Naive B cell (primary cell): Measurements from ENCODE around the gene FADS1. TPM values are rescaled to one million over a fixed set of nuclear protein-coding genes. Genes with fewer than 3 reads are reported as not detected.
A peak's percentile ranks its signal among the peaks of the same experiment; 100 is the strongest.

Experiments
- ATAC-seq, 2 donors: fragments of 150-1000 bp; cut with Tn5 transposase; 2 replicates each; pipeline ENCODE4 v1.10.0; 2021; ENCODE audit warnings: low read depth in 2 of 2, mild to moderate bottlenecking in 2 of 2, moderate library complexity in 2 of 2
- DNase-seq: peaks from one replicate; pipeline ENCODE4 v3.0.0; 2022
- H3K27ac Mint-ChIP-seq, 6 donors: one replicate each; pipeline ENCODE4 v1.8.0; 2020 to 2022; ENCODE audit warnings: mild to moderate bottlenecking in 6 of 6, mixed read lengths in 6 of 6, moderate library complexity in 5 of 6, inconsistent platforms in 2 of 6
- H3K27me3 Mint-ChIP-seq, 3 donors: one replicate each; pipeline ENCODE4 v1.8.0; 2021 to 2022; ENCODE audit warnings: mixed read lengths in 3 of 3, mild to moderate bottlenecking in 1 of 3
- H3K36me3 Mint-ChIP-seq, 2 donors: one replicate each; pipeline ENCODE4 v1.8.0; 2020 to 2022; ENCODE audit warnings: mixed read lengths in 2 of 2, inconsistent platforms in 1 of 2, mild to moderate bottlenecking in 1 of 2
- H3K4me1 Mint-ChIP-seq, 3 donors: one replicate each; pipeline ENCODE4 v1.8.0; 2020 to 2022; ENCODE audit warnings: mixed read lengths in 3 of 3, inconsistent platforms in 1 of 3, mild to moderate bottlenecking in 1 of 3, moderate library complexity in 1 of 3
- H3K4me3 Mint-ChIP-seq, 8 donors: one replicate each; pipeline ENCODE4 v1.8.0; 2020 to 2022; ENCODE audit warnings: mild to moderate bottlenecking in 8 of 8, mixed read lengths in 8 of 8, moderate library complexity in 8 of 8, inconsistent platforms in 2 of 8
- H3K9me3 Mint-ChIP-seq, 7 donors: one replicate each; pipeline ENCODE4 v1.8.0; 2020 to 2022; ENCODE audit warnings: mixed read lengths in 7 of 7, mild to moderate bottlenecking in 5 of 7, inconsistent platforms in 2 of 7, moderate library complexity in 1 of 7
- polyA plus RNA-seq, 6 donors: library from polyadenylated mRNA; unstranded; fragments of 300-500 nt; fragmentation: Illumina TruSeq; gene quantifications; one replicate each; pipeline ENCODE4 v1.2.3, GENCODE V29; 2021; ENCODE audit warnings: low read depth in 6 of 6

Gene FADS1
- 10 to 100 TPM in 1 of 6 donors, 1 to 10 TPM in 3, under 1 TPM in 1, not detected in 1; 0.79 to 14.0 (median 1.6) TPM for polyA plus RNA-seq

DNA sequence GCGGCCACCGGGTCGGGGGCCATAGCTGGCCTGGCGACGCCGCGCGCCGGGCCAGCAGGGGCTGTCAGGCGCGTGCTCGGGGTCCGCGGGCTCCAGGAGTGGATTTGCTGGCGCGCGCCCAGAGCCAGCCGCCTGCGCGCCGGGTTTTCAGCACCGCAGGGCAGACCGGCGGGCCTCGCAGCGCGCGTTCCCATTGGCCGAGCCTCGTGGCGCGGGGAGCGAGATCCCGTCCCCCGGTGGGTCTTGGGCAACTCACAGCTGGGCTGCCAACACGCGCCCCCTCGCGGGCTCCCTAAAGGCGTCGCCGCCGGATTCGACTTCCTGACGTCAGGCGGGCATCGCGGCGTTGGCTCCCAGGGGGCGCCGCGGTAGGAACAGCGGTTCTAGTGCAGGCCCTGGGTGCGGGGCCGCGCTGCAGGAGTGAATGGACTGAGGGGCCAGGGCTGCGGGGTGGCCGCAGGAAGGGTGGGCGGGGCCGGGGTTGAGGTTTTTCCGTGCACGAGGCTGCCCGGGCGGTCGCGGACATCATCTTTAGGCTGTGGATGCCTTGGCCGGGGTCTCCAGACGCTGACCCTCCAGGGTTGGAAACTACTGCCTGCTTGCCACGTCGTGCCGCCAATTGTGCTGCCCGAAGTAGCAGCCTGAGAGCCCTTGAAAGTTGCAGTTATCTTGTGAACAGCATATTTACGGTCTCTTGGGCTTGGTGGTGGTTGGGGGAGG is at the start of gene FADS1:
Gene FADS1, minus strand, starts transcription at position 268 of the 720 bp plus-strand sequence. Its CDS starts 74 bp downstream, at position 194.
- peak; percentile 66 to 67 for ATAC-seq
- Mint-ChIP-seq H3K27me3 (peaks cover 0 to 4% (median 0%) of the 10 kb centered on the region in 3 donors), H3K27ac (peak within 1 kb of the TSS; percentile 27 to 95 (median 94)), H3K9me3 (peaks cover 0 to 1% (median 0%) of the 10 kb centered on the region in 7 donors), H3K36me3 (no peaks in the 10 kb centered on the region), H3K4me3 (peak within 1 kb of the TSS; percentile 81 to 97 (median 93)), H3K4me1 (peaks cover 9 to 23% (median 20%) of the 10 kb centered on the region in 3 donors)
- DNase-seq, result peak; percentile 72

DNA sequence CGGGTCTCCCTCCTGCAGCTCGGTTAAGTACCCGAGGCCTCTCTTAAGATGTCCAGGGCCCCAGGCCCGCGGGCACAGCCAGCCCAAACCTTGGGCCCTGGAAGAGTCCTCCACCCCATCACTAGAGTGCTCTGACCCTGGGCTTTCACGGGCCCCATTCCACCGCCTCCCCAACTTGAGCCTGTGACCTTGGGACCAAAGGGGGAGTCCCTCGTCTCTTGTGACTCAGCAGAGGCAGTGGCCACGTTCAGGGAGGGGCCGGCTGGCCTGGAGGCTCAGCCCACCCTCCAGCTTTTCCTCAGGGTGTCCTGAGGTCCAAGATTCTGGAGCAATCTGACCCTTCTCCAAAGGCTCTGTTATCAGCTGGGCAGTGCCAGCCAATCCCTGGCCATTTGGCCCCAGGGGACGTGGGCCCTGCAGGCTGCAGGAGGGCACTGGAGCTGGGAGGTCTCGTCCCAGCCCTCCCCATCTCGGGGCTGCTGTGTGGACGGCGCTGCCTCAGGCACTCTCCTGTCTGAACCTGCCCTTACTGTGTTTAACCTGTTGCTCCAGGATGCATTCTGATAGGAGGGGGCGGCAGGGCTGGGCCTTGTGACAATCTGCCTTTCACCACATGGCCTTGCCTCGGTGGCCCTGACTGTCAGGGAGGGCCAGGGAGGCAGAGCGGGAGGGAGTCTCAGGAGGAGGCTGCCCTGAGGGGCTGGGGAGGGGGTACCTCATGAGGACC is 49.6 kb upstream of the FADS1 start:
- DNase-seq, result no peak
- H3K27me3 Mint-ChIP-seq, result no peaks in the 10 kb centered on the region
- H3K4me3 Mint-ChIP-seq, result no peak overlapping the region
- no peaks in the 10 kb centered on the region for H3K36me3 Mint-ChIP-seq
- peaks cover 6 to 8% (median 7%) of the 10 kb centered on the region in 3 donors for H3K4me1 Mint-ChIP-seq
- no peak for ATAC-seq
- H3K27ac Mint-ChIP-seq, result peak overlapping the region in 1 of 6 donors; percentile 97
- no peaks in the 10 kb centered on the region for H3K9me3 Mint-ChIP-seq

GRCh38 chr11:61864814-61865775 is 48.3 kb upstream of the FADS1 start:
- Mint-ChIP-seq H3K36me3 (no peaks in the 10 kb centered on the region), H3K27ac (peak overlapping the region in 2 of 6 donors; percentile 76 to 81), H3K4me1 (no peaks in the 10 kb centered on the region), H3K9me3 (no peaks in the 10 kb centered on the region), H3K27me3 (no peaks in the 10 kb centered on the region), H3K4me3 (no peak overlapping the region)
- DNase-seq (no peak), ATAC-seq (no peak)

GRCh38 chr11:61863548-61864081 is 46.8 kb upstream of the FADS1 start:
- Mint-ChIP-seq H3K4me3 (no peak overlapping the region), H3K36me3 (no peaks in the 10 kb centered on the region), H3K27me3 (no peaks in the 10 kb centered on the region), H3K27ac (no peak overlapping the region), H3K9me3 (no peaks in the 10 kb centered on the region), H3K4me1 (no peaks in the 10 kb centered on the region)
- ATAC-seq (no peak), DNase-seq (no peak)

DNA sequence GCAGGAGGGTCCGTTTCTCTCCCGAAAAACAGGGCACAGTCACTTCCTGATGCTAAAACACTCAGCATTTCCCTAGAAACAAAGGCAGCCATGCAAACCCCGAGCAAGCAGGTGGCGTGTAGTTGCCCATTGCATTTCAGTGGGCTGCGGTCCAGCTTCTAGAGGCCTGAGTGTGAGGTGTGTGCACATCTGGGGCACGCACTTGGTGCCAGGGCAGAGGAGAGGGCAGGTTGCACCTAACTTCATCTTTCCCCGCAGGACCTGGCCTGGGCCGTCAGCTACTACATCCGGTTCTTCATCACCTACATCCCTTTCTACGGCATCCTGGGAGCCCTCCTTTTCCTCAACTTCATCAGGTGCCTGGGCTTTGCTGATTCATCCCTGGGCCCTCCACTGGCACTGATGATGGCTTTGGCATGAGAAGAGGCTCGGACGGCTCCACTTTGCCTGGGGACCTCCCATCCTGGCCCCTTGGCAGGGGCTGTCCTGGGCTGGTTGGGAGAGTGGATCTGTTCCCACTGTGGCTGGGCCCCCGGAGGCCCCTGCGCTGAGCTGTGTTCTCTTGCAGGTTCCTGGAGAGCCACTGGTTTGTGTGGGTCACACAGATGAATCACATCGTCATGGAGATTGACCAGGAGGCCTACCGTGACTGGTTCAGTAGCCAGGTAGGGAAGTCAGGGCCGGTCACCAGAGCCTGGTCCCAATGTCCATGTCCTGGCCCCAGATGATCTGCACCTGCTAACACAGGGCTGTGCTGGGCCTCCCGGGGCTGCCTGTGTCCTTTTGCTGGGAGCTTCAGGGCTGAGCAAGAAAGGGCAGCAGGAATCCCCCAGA is 46.1 kb upstream of the FADS1 start:
- no peaks in the 10 kb centered on the region for H3K9me3 Mint-ChIP-seq
- DNase-seq (no peak), ATAC-seq (no peak)
- H3K36me3 Mint-ChIP-seq, result no peaks in the 10 kb centered on the region
- H3K4me1 Mint-ChIP-seq, result no peaks in the 10 kb centered on the region
- H3K27ac Mint-ChIP-seq, result peak overlapping the region in 1 of 6 donors; percentile 12
- no peak overlapping the region for H3K4me3 Mint-ChIP-seq
- no peaks in the 10 kb centered on the region for H3K27me3 Mint-ChIP-seq

DNA sequence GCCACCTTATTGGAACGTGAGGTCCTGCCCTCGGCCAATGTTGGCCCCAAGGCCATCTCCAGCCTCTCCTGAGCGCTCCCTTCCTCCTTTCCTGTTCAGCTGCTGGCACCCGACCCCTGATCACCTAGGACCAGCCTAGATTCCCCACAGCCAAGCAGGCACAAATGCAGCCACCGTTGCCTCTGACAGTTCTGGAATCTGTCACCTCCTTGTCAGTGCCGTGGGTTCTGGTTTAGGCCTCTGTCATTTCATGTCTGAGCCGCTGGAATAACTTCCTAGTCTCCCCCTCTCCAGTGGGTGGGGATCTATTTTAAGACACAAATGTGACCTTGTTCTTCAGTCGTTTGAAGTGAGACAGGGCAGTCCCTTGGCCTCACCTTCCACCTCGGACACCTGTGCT is 44.8 kb upstream of the FADS1 start:
- DNase-seq (no peak), ATAC-seq (no peak)
- Mint-ChIP-seq H3K4me3 (no peak overlapping the region), H3K9me3 (no peaks in the 10 kb centered on the region), H3K27me3 (no peaks in the 10 kb centered on the region), H3K36me3 (no peaks in the 10 kb centered on the region), H3K4me1 (no peaks in the 10 kb centered on the region), H3K27ac (peak overlapping the region in 1 of 6 donors; percentile 81)

DNA sequence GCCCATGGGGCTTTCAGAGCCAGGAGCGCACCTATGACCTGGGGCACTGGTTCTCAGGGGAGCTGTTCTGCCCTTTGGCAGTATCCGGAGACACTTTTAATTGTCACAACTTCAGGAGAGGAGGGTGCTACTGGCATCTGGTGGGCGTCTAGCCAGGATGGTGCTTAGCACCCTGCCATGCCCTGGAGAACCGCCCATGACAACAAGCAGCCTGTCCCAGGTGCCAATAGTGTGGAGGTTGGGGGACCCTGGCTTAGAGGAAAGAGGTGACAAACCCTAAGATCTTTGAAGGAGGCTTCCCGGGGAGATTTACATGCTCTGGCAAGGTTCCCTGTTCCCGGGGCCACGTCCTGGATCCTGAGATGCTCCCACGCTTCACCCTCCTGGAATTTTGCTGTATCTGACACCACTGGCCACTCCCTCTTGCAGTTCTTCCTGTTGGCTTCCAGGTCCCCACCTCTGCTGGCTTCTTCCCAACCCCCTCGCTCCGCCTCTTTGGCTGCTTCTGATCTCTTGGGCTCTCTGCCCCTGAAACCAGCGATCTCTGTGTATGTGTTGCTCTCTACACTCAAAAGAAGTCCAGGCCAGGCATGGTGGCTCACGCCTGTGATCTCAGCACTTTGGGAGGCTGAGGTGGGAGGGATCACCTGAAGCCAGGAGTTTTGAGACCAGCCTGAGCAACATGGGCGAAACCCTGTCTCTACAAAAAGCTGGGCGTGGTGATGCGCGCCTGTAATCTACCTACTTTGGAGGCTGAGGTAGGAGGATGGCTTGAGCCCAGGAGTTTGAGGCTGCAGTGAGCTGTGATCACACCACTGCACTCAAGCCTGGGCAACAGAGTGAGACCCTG is 43.5 kb upstream of the FADS1 start:
- Mint-ChIP-seq H3K9me3 (no peaks in the 10 kb centered on the region), H3K36me3 (no peaks in the 10 kb centered on the region), H3K27ac (no peak overlapping the region), H3K4me1 (no peaks in the 10 kb centered on the region), H3K4me3 (no peak overlapping the region), H3K27me3 (no peaks in the 10 kb centered on the region)
- ATAC-seq, result no peak
- DNase-seq, result no peak

GRCh38 chr11:61855939-61856680 is 39.3 kb upstream of the FADS1 start:
- H3K27ac Mint-ChIP-seq, result no peak overlapping the region
- H3K27me3 Mint-ChIP-seq, result no peaks in the 10 kb centered on the region
- no peak overlapping the region for H3K4me3 Mint-ChIP-seq
- no peak for DNase-seq
- no peaks in the 10 kb centered on the region for H3K4me1 Mint-ChIP-seq
- ATAC-seq, result no peak
- H3K9me3 Mint-ChIP-seq, result no peaks in the 10 kb centered on the region
- H3K36me3 Mint-ChIP-seq, result no peaks in the 10 kb centered on the region

DNA sequence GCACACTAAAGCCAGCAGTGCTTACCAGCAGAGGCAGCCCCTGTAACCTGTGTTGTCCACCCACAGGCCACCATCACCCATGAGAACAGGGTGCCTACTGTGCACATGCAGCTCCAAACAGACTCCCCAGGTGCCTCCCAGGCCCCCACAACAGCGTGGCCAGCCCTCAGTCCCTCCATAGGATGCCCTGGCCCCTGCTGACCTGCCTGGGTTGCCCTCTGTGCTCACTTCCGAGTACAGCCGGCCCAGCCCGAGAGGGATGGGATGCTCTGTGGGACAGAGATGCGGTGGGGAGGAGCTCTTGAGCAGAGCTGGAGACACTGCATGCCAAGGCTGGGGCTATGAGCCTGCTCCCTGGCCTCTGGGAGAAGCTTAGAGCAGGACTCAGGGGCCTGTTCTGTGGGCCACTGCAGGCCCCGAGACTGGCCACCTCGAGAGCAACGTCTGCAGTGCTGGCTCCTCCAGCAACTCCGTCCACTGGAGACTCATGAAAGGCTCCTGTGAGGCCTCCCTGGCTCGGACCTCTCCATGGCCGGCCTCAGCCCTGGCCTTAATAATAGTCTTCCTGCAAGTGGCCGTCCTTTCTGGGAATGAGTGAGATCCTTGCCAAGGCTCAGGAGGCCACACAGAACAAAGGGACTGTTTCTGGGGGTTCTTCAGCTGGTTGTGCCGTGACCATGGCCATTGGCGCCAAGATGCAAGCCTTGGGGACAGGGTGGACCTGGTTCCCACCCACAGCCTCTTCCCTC is 38.3 kb upstream of the FADS1 start:
- Mint-ChIP-seq H3K27ac (no peak overlapping the region), H3K4me1 (no peaks in the 10 kb centered on the region), H3K36me3 (no peaks in the 10 kb centered on the region), H3K4me3 (no peak overlapping the region), H3K9me3 (no peaks in the 10 kb centered on the region), H3K27me3 (no peaks in the 10 kb centered on the region)
- DNase-seq (no peak), ATAC-seq (no peak)

- no peak overlapping the region for H3K27ac Mint-ChIP-seq
- no peaks in the 10 kb centered on the region for H3K27me3 Mint-ChIP-seq
- no peaks in the 10 kb centered on the region for H3K36me3 Mint-ChIP-seq
- H3K9me3 Mint-ChIP-seq, result no peaks in the 10 kb centered on the region
- DNase-seq (no peak), ATAC-seq (no peak)
- no peaks in the 10 kb centered on the region for H3K4me1 Mint-ChIP-seq
- no peak overlapping the region for H3K4me3 Mint-ChIP-seq
Observed at GRCh38 chr11:61854206-61854895, 37.5 kb upstream of the FADS1 start.
